Measurements from ENCODE around the gene RAD18. TPM values are rescaled to one million over a fixed set of nuclear protein-coding genes. Genes with fewer than 3 reads are reported as not detected.

RAD18 gene
- total RNA-seq, 1 donor from 2014 or later: 24.0 TPM

GRCh38 chr3:8895829-8896228, 67.4 kb downstream of the RAD18 start:
- DNase-seq: no peak

- no peak for DNase-seq
Measured at GRCh38 chr3:8893001-8893400, 70.3 kb downstream of the RAD18 start.

GRCh38 chr3:8891774-8892173, 71.5 kb downstream of the RAD18 start:
- DNase-seq: no peak

GRCh38 chr3:8891303-8891702, 72.0 kb downstream of the RAD18 start:
- DNase-seq: no peak

- DNase-seq: no peak
Measured at GRCh38 chr3:8888301-8888915, 74.9 kb downstream of the RAD18 start.

GRCh38 chr3:8887435-8888300, 75.6 kb downstream of the RAD18 start:
- no peak for DNase-seq

GRCh38 chr3:8886546-8886945, 76.7 kb downstream of the RAD18 start:
- DNase-seq: no peak

GRCh38 chr3:8885536-8886316, 77.5 kb downstream of the RAD18 start:
- no peak for DNase-seq

GRCh38 chr3:8884630-8885290, 78.5 kb downstream of the RAD18 start:
- no peak for DNase-seq

- no peak for DNase-seq
Measured at GRCh38 chr3:8882642-8883041, 80.6 kb downstream of the RAD18 start.

GRCh38 chr3:8882171-8882593, 81.1 kb downstream of the RAD18 start:
- DNase-seq: no peak

- DNase-seq: no peak
Measured at GRCh38 chr3:8879347-8879944, 83.8 kb downstream of the RAD18 start.

GRCh38 chr3:8875836-8876235, 87.4 kb downstream of the RAD18 start:
- no peak for DNase-seq

- DNase-seq: no peak
Measured at GRCh38 chr3:8873740-8874139, 89.5 kb downstream of the RAD18 start.

GRCh38 chr3:8872261-8872660, 91.0 kb downstream of the RAD18 start:
- no peak for DNase-seq

- DNase-seq: no peak
Measured at GRCh38 chr3:8871306-8871705, 92.0 kb downstream of the RAD18 start.

GRCh38 chr3:8870134-8870533, 93.1 kb downstream of the RAD18 start:
- DNase-seq: no peak

- DNase-seq: no peak
Measured at GRCh38 chr3:8869613-8870012, 93.7 kb downstream of the RAD18 start.

GRCh38 chr3:8868996-8869395, 94.3 kb downstream of the RAD18 start:
- no peak for DNase-seq

- DNase-seq: no peak
Measured at GRCh38 chr3:8867646-8868045, 95.6 kb downstream of the RAD18 start.

- DNase-seq: no peak
Measured at GRCh38 chr3:8865697-8866096, 97.6 kb downstream of the RAD18 start.

Measured in occipital lobe (tissue), 2 donors.